ENCODE measurements around the gene CCDC33.

The CCDC33 gene

GRCh38 chr15:74205582-74205947 lies 30.6 kb upstream of the CCDC33 start:
- Histone ChIP-seq H3K27me3 (ENCODE audit: control insufficient read depth, low read length) (no peaks in the 10 kb centered on the region), H3K36me3 (ENCODE audit: control insufficient read depth, low read length) (no peaks in the 10 kb centered on the region), H3K4me2 (ENCODE audit: low read length) (no peak overlapping the region), H3F3A (ENCODE audit: control insufficient read depth, insufficient read depth) (no peaks in the 10 kb centered on the region), H3K4me1 (ENCODE audit: control insufficient read depth, low read length) (no peaks in the 10 kb centered on the region), H3K9me3 (ENCODE audit: control insufficient read depth, insufficient read depth, low read length) (no peaks in the 10 kb centered on the region), H3K79me2 (ENCODE audit: control insufficient read depth, low read length) (no peaks in the 10 kb centered on the region), H3K4me3 (ENCODE audit: low read length) (no peak overlapping the region), H3K9me2 (replicated peaks; ENCODE audit: control insufficient read depth, low read length) (no peaks in the 10 kb centered on the region), H4K20me1 (ENCODE audit: control insufficient read depth, insufficient read depth, low read depth, low read length) (no peaks in the 10 kb centered on the region), H3K27ac (ENCODE audit: low read depth, low read length) (no peak overlapping the region)
- TF ChIP-seq CTCF (IDR thresholded peaks at IDR 0.05; ENCODE audit: low read depth, low read length, poor library complexity, severe bottlenecking) (no peak), EZH2phosphoT487 (IDR thresholded peaks at IDR 0.05; ENCODE audit: borderline replicate concordance, low read length) (no peak)

GRCh38 chr15:74206801-74207281 lies 29.3 kb upstream of the CCDC33 start:
- TF ChIP-seq EZH2phosphoT487 (IDR thresholded peaks at IDR 0.05; ENCODE audit: borderline replicate concordance, low read length) = no peak
- TF ChIP-seq CTCF (IDR thresholded peaks at IDR 0.05; ENCODE audit: low read depth, low read length, poor library complexity, severe bottlenecking) = no peak
- no peaks in the 10 kb centered on the region for H3K36me3 ChIP-seq (ENCODE audit: control insufficient read depth, low read length)
- H3K27ac ChIP-seq (ENCODE audit: low read depth, low read length) = no peak overlapping the region
- no peaks in the 10 kb centered on the region for H3K4me1 ChIP-seq (ENCODE audit: control insufficient read depth, low read length)
- no peaks in the 10 kb centered on the region for H3K79me2 ChIP-seq (ENCODE audit: control insufficient read depth, low read length)
- H3K9me3 ChIP-seq (ENCODE audit: control insufficient read depth, insufficient read depth, low read length) = no peaks in the 10 kb centered on the region
- H3K9me2 ChIP-seq (replicated peaks; ENCODE audit: control insufficient read depth, low read length) = no peaks in the 10 kb centered on the region
- H3K4me2 ChIP-seq (ENCODE audit: low read length) = no peak overlapping the region
- no peaks in the 10 kb centered on the region for H3K27me3 ChIP-seq (ENCODE audit: control insufficient read depth, low read length)
- H3F3A ChIP-seq (ENCODE audit: control insufficient read depth, insufficient read depth) = no peaks in the 10 kb centered on the region
- H3K4me3 ChIP-seq (ENCODE audit: low read length) = no peak overlapping the region
- no peaks in the 10 kb centered on the region for H4K20me1 ChIP-seq (ENCODE audit: control insufficient read depth, insufficient read depth, low read depth, low read length)

GRCh38 chr15:74207652-74208440 lies 28.3 kb upstream of the CCDC33 start:
- H3K4me2 ChIP-seq (ENCODE audit: low read length) = no peak overlapping the region
- no peaks in the 10 kb centered on the region for H3F3A ChIP-seq (ENCODE audit: control insufficient read depth, insufficient read depth)
- H3K27me3 ChIP-seq (ENCODE audit: control insufficient read depth, low read length) = no peaks in the 10 kb centered on the region
- no peaks in the 10 kb centered on the region for H3K9me3 ChIP-seq (ENCODE audit: control insufficient read depth, insufficient read depth, low read length)
- H3K27ac ChIP-seq (ENCODE audit: low read depth, low read length) = no peak overlapping the region
- H3K4me1 ChIP-seq (ENCODE audit: control insufficient read depth, low read length) = no peaks in the 10 kb centered on the region
- H3K79me2 ChIP-seq (ENCODE audit: control insufficient read depth, low read length) = no peaks in the 10 kb centered on the region
- no peak overlapping the region for H3K4me3 ChIP-seq (ENCODE audit: low read length)
- H4K20me1 ChIP-seq (ENCODE audit: control insufficient read depth, insufficient read depth, low read depth, low read length) = no peaks in the 10 kb centered on the region
- no peaks in the 10 kb centered on the region for H3K36me3 ChIP-seq (ENCODE audit: control insufficient read depth, low read length)
- no peaks in the 10 kb centered on the region for H3K9me2 ChIP-seq (replicated peaks; ENCODE audit: control insufficient read depth, low read length)
- TF ChIP-seq CTCF (IDR thresholded peaks at IDR 0.05; ENCODE audit: low read depth, low read length, poor library complexity, severe bottlenecking) = no peak
- no peak for TF ChIP-seq EZH2phosphoT487 (IDR thresholded peaks at IDR 0.05; ENCODE audit: borderline replicate concordance, low read length)

Data from DOHH2 (cell line).